Skin of body (tissue), 2 donors: ENCODE measurements around the gene GPR171. TPM values are rescaled to one million over a fixed set of nuclear protein-coding genes. Genes with fewer than 3 reads are reported as not detected.

ENCODE experiments used
- DNase-seq: peaks from one replicate; lab custom pipeline; 2025; lab: John Stamatoyannopoulos, UW
- total RNA-seq: library from RNA; depleted of rRNA; stranded (reverse); fragments of >200 nt; gene quantifications from one replicate; pipeline ENCODE4 v1.2.3, GENCODE V29; 2014

GPR171 gene
- total RNA-seq, 1 donor from 2014 or later: 0.39 TPM

DNA sequence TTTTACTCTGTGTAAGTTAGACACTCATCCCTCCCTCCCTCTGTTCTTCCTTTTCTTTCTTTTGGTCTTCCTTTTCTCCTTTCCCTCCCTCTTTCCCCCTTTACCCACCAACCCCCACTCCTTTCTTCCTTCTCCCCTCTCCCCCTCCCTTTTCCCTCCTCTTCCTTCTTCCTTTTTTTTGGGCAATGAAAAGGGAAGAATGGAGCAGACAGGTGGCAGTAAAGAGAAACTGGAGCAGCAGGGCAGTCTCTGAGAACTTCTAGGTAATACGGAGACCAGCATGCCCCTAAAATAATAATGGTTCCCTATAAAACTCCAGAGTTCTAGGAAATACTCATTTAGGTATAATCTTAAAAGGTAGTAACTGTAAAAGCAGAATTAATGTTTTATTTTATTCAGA, 11.4 kb upstream of the GPR171 start:
- DNase-seq: no peak

DNA sequence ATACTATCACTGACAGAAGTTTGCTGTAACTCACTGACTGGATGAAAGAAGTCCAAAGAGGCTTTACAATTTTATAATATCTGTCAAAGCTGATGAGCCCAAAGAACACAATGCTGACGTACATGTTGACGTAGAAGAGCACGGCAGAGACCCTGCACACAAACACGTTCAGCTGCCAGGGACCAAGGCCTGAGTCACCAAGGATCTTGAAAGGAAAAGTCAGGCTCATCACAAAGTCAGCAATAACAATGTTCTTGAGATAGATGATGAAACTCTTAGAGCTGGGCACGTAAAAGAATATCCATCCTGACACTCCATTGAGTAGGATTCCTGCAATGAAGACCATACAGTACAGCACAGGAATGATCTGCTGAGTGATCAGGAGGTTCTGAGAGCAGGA, 10.9 kb upstream of the GPR171 start:
- no peak for DNase-seq

DNA sequence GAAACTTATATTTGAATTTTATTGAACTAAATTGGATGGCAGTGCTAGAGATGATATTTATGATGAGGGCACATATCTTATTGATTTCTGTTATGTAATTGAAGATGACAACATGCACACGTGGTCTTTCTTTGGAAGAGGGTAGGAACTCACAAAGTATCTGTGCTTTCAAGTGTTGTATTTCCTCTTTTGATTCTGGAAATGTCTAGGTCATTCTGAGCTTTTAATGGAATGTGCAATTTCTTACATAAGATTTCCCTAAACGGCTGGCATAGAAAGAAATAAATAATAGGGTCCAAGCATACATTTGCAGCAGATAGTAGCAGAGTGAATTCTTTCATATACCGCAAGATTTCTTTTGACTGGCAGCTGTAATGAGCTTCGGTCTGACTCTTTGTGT, 10.1 kb upstream of the GPR171 start:
- no peak for DNase-seq

DNA sequence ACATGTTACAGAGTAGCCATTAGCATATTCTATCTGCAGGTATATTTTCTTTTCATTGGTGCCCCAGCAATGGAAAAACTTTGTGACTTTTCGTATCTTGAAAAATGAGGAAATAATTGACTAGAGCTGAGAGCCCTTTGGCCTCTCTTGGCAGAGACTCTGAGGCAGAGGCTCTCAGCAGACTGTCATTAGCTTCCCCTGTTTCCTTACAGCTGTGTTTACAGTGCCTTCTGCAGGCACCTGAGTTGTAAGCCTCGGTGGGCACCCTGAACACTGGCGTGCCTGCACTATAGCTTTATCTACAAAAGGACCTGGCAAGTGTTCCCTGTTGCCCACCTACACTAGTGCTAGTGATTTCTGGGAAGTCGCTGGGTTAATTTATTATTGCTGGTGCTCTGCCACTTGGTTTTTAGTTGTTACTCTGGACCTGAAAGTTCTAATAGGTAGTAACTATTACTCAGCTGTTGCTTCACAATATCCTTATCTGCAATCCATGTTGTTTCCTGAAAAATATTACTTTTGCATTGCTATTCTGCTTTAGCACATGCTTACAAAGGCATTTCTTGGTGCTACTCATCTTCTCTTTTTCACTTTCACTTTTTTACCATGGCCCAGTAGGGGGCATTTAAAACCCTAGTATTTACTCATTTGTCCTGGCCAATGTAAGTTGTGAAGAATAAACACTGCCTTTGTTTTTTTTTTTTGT, 7.8 kb upstream of the GPR171 start:
- no peak for DNase-seq

DNA sequence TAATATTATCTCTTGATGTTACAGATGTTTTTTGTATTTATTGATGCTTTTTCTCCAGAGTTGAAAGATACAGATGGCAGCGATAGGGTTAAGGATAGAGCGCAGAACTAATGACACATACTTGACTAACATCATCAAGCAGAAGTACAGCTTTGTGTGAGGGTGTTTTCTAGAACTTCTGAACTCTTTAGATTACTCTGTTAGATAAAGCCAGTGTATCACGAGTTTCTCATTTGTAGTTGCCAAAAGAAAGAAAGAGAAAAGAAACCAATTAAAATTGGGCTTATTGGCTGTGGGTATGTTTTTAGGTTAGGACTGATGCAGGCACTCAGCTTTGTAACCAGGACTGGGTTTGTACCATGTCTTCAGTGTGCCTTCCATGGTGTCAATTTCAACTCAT, 6.6 kb upstream of the GPR171 start:
- no peak for DNase-seq

DNA sequence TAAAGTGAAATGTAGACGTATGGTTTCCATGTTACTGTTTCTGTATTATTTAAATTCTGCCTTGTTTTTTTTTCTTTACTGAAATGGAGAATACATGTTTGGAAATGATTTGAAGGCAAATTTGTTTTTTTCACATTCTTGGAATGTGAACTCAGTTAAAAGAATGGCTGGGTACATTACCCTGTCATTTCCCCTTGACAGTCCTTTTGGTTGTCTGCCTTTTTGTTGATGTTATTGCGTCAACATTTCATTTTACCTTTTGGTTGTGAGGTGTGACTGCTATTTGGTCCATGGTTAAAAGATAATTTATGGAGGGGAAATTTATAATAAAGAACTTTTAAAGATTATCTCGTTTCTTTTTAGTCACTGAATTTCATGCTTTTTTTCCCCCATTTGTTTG, 3.2 kb upstream of the GPR171 start:
- no peak for DNase-seq

DNA sequence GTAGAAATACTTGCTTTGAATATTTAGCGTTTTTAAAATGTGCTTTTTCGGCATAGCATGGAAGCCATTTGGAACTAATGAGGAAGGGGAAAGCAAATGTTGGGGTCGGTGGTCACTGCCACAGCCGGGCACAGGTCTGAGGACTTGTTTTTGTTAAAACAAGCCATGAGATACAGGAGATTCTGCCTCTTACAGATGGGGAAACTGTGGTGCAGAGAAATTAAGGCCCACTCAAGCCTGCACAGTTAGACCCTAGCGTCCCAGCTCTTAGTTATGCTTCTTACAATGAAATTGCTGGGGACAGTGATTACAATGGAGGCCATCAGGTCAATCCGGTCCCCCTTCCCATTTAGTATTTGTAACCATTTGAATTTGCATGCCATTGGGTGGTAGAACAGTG, 2.5 kb upstream of the GPR171 start:
- no peak for DNase-seq

DNA sequence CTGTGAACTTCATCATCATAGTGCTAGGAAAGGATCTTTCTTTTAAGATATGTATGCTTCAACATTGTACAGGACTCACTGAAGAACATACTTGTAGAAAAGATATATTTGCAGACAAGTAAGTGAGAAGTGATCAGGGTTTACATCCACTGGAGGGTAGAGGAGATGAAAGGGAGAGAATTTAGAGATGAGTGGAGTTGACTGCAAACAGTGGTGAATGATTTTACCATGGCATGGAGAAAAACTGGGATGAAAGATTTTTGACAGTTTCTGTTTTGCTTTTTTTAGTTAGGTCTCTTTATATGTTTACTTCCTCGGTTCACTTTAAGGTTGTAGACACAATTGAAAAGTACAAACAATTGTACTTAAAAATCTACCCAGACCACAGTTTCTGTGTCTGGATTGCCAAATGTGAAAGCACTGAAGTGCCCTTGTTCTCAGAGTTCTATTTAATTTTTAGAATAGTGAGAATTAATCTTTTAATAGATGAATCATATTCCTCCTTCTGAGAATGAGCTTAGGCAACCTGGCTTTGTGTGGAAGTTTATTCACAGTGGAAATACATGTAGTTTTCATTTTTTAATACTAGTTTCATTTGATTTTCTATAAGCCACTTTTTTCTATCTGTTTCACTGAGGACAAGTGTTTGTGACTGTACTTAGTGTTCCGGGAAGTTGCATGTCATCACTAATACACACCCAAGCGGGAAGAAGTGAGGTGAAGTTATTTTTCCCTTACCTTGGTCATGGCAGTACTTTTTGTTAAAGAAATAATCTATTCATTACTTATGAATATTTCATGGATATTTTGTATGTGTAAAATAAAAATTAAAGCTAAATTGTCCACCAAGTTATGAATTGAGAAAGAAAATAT, 1.8 kb upstream of the GPR171 start:
- DNase-seq: no peak

DNA sequence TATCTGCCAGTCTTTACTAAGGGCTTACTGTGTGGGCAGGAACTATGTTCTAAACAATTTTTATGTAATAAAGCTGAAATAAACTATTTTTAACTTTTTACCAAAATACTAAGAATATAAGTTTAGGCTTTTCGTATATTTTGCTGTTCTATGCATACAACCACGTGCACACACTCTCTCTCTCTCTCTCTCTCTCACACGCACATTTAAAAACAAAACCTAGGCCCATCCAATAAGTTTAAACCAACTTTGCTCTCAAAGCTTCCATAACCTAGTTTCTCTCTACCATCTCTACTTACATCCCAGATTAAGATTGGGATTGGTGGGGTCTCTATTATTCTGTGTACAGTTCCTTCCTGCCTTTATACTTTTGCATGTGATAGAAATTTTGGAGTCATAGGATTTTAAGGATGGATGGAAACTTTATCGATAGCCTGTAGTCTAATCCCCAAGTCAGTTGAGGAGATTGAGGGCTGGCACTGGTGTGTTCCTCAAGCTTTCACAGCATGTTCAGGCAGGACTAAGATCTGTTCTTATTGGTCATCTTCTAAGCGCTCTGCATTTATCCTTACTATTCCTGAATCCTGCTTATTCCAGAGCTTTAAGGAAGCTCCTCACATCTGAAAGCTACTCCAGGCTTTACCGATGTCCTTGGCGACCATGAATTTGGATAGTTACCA, 1.8 kb downstream of the GPR171 start:
- no peak for DNase-seq

DNA sequence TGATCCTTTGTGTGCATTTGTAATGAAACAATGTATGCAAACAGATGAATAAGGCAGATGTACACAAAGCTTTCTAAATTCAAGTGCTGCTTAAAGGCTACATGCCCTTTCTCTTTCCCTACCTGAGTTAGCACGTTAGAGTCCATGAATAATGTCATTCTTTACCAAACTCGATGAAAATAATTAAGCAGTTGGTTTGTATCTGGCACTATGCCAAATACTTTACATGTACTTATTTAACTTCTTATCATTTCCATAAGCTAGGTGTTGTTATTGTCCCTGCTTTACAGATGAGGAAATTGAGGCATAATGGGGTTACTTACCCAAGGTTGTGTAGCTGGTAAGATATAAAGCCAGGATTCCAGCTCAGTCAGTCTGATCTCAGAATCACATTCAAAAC, 2.4 kb downstream of the GPR171 start:
- no peak for DNase-seq

DNA sequence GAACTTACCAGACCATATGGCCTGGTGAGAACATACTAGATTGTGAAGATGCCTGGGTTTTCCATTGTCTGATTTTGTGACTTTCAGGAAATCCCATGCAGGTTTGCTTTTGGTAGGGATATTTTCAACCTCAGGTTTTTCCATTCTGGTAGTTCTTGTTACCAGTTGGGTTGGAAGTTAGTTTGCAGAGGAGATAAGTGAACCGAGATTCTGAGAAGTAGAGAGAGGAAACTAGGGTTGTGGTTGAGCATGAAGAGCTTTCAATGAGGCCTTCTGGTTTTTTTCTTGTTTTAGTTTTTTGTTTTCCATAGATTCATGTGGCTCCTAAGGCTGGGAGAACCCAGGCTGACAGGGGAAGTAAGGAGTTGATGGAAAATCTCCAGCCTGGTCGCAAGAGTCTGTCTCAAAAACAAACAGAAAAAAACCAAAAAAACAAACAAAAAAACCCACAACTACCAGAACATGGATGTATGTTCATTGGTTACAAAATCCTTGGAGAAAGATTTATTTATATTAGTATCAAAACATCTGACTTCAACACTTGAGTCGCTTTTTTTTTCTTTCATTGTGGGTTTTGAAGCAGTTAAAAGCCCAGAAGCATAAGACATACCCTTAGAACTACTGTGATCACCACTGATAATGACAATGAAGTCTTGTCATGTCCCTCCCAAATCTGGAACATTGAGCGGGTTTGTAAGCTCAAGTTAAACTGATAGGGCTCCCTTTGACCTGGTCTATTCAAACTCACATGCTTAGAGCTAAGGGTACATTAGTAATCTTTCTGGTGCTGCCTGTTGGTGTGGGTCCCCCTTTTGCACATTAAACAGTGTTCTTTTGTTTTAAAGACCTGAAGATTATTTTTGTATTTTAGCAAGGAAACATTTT, 3.2 kb downstream of the GPR171 start:
- no peak for DNase-seq

DNA sequence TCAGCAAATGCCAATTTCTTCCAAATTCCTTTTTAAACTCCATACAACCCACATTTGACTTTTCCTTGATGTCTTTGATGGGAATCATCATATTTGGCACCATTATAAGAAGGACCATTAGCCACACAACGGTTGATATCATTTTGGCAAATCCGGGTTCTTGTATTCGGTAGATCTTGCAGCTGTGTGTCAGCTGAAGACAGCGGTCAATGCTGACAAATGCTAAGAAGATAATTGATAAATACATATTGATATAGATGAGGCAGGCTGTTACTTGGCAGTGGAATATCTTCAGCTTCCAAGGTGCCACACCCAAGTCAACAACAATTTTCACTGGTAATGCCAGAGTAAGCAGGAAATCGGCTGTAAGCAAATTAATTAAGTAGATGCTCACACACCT, 4.2 kb downstream of the GPR171 start:
- no peak for DNase-seq

DNA sequence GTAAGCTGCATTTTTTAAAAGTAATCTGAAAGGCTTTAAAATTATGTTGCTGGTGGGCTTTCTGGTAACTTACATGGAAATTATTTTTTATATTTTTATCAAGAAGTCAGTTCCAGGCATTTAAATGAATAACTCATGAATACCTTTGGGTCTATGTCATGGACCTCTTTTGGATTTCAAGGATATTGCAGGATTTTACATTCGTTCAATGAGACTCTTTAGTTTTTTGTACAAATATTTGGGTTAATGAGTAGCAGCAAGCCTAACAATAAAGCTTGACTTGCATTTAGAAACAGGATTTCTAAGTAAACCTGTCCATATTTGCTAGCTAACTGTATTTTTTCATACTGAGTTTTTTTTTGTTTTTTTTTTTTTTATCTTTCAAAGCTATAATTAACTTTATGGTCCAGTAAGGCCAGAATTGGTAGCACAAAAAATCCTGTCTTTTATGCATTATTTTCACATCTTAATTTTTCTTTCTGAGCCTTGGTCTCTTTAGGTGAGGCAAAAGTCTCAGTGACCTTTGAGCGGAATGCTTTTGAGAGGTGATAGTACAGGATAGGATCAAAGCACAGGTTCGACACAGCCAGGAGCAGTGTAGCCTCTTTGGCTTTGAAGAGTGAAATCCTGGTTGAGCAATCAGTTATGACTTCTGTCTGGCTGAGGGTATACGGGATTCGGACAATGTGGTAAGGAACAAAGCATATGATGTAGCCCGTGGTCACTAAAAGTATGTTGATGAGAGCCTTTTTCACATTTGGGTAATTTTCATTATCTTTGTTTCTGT, 4.8 kb downstream of the GPR171 start:
- no peak for DNase-seq

DNA sequence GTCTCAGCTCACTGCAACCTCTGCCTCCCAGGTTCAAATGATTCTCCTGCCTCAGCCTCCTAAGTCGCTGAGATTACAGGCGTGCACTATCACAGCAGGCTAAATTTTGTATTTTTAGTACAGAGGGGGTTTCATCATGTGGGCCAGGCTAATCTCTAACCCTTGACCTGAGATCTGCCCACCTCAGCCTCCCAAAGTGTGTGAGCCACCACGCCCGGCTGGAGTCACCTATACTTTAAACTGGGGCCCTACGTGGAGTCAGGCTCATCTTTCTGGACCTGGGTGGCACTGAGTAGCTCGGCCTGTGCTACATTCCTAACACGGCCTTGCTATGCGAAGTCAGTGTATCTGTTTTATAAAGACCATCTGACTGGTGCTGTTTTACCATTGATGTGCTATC, 5.8 kb downstream of the GPR171 start:
- no peak for DNase-seq

DNA sequence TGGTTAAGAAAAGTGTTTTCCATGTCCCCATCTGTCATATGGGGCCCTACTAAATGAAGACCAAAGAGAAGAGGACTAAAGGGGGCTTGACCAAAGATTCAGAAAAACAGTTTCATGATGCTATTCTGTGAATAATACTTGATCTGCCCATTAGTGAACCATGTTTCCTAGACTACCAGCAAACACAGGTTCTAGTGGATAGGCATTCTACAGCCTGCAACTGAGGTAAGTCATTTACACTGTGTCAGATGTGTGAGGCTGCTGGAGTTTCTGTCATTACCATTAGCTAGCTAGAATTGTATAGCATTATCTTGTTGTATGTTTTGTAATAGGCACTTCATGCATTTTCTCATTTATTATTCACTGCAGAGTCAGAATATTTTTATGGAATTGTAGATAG, 6.6 kb downstream of the GPR171 start:
- DNase-seq: no peak

DNA sequence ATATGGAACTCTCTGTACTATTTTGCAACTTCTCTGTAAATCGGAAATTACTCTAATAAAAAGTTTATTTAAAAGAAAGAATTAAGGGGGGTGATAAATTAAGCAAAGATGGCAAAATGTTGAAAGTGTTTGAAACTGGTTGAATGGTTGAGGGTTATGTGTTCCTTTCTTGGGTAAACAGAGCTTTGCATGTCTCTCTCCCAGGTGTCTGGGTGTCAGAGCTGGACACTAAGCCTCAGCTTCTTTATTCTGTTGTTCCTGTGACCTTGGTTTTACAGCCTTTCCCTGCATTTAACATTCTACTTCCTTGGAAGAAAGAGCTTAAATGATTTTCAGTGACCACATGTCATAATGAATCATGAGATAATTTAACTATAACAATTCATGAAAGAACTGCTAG, 7.2 kb downstream of the GPR171 start:
- DNase-seq: no peak

DNA sequence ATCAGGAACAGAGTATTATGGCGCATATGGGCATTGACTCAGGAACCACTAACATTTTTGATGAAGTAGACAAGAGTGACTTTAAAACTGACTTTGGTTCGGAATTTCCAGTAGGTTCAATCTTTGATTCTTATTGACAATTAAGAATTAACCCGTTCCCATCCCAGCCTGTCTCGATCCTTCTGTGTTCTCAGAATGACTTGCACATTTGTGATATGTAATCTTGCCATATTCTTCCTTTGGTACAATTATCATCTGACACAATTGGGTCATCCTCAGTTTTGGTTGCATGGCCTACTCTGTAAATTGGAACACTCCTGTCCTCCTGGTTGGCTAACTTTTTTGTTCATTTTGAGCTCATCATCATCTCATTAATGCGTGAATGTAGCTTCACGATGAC, 10.5 kb downstream of the GPR171 start:
- no peak for DNase-seq

DNA sequence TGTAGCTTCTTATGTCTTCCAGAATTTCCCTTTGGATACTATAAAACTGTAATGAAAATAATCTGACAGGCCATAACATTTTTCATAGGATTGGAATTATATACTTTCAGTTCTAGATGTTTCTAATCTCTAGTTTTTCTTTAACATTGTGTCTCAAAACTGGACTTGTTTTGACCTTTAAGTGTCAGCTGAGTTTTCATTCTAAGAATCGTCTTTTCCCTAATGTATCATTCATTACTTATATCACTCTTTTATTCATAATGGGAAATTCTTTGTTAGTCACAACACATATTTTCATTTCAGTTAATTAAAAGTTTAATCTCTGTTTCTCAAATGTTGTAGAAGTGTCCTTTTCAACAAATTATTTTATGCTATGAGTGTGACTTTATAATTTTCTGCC, 11.9 kb downstream of the GPR171 start:
- no peak for DNase-seq

DNA sequence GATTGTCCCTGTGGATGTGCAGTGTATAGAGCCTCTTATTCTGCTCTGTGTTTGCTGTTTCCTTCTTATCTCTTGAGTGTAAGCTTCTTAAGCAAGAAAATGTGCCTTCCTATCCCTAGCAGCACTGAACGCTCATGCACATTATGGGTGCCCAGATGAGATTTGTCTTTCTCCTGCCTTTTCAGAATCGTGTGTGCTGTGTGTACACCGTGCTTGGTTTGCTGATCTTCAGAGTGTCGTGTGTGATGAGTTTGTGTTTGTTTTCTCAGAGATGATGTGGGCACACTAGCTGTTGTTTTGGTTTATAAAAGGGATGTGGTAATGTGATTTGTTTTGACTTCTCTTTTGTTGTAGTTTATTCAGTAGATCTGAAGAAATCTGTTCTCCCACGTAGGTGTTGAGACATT, 19.7 kb downstream of the GPR171 start:
- DNase-seq: no peak

DNA sequence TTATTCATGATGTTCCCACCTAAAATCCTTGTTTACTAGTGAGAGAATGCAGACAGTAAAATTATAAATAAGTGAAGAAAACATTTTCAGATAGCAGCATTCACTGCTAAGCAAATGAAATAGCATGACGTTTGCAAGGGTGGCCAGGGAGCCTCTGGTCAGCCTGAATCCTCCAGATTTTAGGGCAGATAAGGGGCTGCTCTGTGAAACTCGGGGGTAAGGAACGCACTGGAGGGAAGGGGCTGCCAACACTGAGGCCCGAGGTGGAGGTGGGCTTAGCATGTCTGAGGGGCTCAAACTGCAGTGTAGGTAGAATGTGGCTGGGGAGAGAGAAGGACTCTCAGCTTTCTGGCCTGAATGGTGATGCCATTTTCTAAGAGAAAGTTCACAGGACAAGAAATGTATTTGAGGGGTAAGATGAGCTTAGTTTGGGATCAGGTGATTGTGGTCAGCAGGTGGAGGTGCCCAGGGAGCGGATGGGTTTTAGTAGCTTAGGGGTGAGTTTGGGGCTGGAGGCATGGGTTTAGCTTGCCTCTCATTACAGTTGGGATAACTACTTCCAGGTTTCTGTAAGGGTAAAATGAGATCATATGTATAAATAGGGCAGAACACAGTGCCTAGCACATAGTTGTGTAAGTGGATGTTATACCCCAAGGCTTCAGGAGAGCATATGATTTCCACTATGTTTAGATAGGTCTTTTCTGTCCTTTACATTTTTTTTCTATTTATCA, 20.5 kb downstream of the GPR171 start:
- no peak for DNase-seq
